ENCODE data around the gene EXOC3L2.

DNA sequence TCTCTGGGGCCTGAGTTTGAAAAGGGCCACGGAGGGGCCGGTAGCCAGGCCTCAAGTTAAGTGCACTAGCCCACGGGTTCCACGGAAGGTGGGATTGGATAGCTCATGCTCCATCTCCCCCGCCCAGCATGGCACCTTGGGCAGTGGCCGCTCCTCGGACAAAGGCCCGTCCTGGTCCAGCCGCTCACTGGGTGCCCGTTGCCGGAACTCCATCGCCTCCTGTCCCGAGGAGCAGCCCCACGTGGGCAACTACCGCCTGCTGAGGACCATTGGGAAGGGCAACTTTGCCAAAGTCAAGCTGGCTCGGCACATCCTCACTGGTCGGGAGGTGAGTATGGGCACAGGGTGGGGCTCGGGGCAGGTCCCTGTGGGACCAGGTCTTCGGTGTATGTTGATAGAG is 13.7 kb upstream of the EXOC3L2 start:
- TF ChIP-seq, protein P1, sequence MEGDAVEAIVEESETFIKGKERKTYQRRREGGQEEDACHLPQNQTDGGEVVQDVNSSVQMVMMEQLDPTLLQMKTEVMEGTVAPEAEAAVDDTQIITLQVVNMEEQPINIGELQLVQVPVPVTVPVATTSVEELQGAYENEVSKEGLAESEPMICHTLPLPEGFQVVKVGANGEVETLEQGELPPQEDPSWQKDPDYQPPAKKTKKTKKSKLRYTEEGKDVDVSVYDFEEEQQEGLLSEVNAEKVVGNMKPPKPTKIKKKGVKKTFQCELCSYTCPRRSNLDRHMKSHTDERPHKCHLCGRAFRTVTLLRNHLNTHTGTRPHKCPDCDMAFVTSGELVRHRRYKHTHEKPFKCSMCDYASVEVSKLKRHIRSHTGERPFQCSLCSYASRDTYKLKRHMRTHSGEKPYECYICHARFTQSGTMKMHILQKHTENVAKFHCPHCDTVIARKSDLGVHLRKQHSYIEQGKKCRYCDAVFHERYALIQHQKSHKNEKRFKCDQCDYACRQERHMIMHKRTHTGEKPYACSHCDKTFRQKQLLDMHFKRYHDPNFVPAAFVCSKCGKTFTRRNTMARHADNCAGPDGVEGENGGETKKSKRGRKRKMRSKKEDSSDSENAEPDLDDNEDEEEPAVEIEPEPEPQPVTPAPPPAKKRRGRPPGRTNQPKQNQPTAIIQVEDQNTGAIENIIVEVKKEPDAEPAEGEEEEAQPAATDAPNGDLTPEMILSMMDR (IDR thresholded peaks at IDR 0.05) = no peak
- TF ChIP-seq POLR2A (IDR thresholded peaks at IDR 0.05) (no peak), EP300 (IDR thresholded peaks at IDR 0.05) (no peak)
